NB4 (cell line): ENCODE data around the gene PPA2.
"Not testable (repeated sequence)": the region's sequence is repeated elsewhere in the genome, so short reads cannot be mapped to it uniquely, and the experiment has no call there.

Source experiments
- DNase-seq: peaks from one replicate; pipeline ENCODE4 v3.0.0; 2010; ENCODE audit warnings: low read depth
- H3K4me3 ChIP-seq: one replicate; pipeline ENCODE4 v1.5.1; 2011; ENCODE audit warnings: mild to moderate bottlenecking, low read depth, low read length, moderate library complexity
- CTCF ChIP-seq: IDR thresholded peaks from one replicate; pipeline ENCODE4 v1.5.1; 2012; ENCODE audit warnings: low read depth, low read length
- MAX ChIP-seq: IDR thresholded peaks from 2 replicates; pipeline ENCODE4 v1.6.1; 2011; ENCODE audit warnings: low read depth, low read length
- MYC ChIP-seq: IDR thresholded peaks from 2 replicates; pipeline ENCODE4 v1.6.1; 2011; ENCODE audit warnings: low read depth, low read length
- POLR2A ChIP-seq: IDR thresholded peaks from 2 replicates; pipeline ENCODE4 v1.6.1; 2011; ENCODE audit warnings: mild to moderate bottlenecking; ENCODE audit not compliant: insufficient read length; ENCODE audit errors: extremely low read depth

Gene PPA2

GRCh38 chr4:105426187-105426897 lies 47.5 kb downstream of the PPA2 start:
- H3K4me3 ChIP-seq, result no peak overlapping the region
- TF ChIP-seq MAX, result no peak
- TF ChIP-seq MYC, result no peak
- DNase-seq, result no peak

- no peak for DNase-seq
- no peak overlapping the region for H3K4me3 ChIP-seq
- TF ChIP-seq MAX (no peak), POLR2A (no peak), MYC (no peak)
Measured at GRCh38 chr4:105422207-105422920, 51.5 kb downstream of the PPA2 start.

GRCh38 chr4:105417624-105418023 lies 56.2 kb downstream of the PPA2 start:
- no peak for DNase-seq
- no peak overlapping the region for H3K4me3 ChIP-seq
- TF ChIP-seq CTCF (no peak), POLR2A (no peak), MAX (no peak)

GRCh38 chr4:105415281-105415744 lies 58.5 kb downstream of the PPA2 start:
- no peak for DNase-seq
- no peak overlapping the region for H3K4me3 ChIP-seq

GRCh38 chr4:105414316-105414715 lies 59.5 kb downstream of the PPA2 start:
- DNase-seq, result no peak
- no peak for TF ChIP-seq POLR2A
- TF ChIP-seq CTCF, result no peak
- no peak for TF ChIP-seq MAX
- no peak for TF ChIP-seq MYC
- H3K4me3 ChIP-seq, result no peak overlapping the region

More at GRCh38 chr4:105415281-105415744, 58.5 kb downstream of the PPA2 start:
- TF ChIP-seq CTCF, result no peak
- no peak for TF ChIP-seq MAX
- TF ChIP-seq MYC, result no peak
- no peak for TF ChIP-seq POLR2A

GRCh38 chr4:105409135-105409534 lies 64.7 kb downstream of the PPA2 start:
- DNase-seq, H3K4me3 ChIP-seq: not testable (repeated sequence)

GRCh38 chr4:105400901-105401677 lies 72.8 kb downstream of the PPA2 start:
- no peak for TF ChIP-seq POLR2A
- TF ChIP-seq CTCF, result no peak
- no peak for TF ChIP-seq MYC
- TF ChIP-seq MAX, result no peak
- no peak for DNase-seq
- H3K4me3 ChIP-seq, result no peak overlapping the region
